Ovary (tissue), 3 donors: Measurements from ENCODE around the gene STEAP1B.

Experiments used
- EP300 ChIP-seq: sonication (generic); formaldehyde crosslinking; IDR thresholded peaks from one replicate; pipeline ENCODE4 v1.6.1; 2017; ENCODE audit warnings: antibody characterized with exemption
- POLR2A ChIP-seq: fragments of 450-650 bp; IDR thresholded peaks from one replicate; pipeline ENCODE4 v1.6.1; 2017; ENCODE audit warnings: antibody characterized with exemption, mild to moderate bottlenecking, moderate library complexity
- TF ChIP-seq, protein P1 (sequence below), 3 donors: fragments of 450-650 bp in 2 of 3; fragments of 200-600 bp in 1 of 3; IDR thresholded peaks; one replicate each; pipeline versions ENCODE4 v1.5.1 to v1.8.0; 2016 to 2022; ENCODE audit warnings: antibody characterized with exemption in 3 of 3, mild to moderate bottlenecking in 1 of 3
- donor health status: DM: no; HTN: no; CAD: no.

- TF ChIP-seq, protein P1, sequence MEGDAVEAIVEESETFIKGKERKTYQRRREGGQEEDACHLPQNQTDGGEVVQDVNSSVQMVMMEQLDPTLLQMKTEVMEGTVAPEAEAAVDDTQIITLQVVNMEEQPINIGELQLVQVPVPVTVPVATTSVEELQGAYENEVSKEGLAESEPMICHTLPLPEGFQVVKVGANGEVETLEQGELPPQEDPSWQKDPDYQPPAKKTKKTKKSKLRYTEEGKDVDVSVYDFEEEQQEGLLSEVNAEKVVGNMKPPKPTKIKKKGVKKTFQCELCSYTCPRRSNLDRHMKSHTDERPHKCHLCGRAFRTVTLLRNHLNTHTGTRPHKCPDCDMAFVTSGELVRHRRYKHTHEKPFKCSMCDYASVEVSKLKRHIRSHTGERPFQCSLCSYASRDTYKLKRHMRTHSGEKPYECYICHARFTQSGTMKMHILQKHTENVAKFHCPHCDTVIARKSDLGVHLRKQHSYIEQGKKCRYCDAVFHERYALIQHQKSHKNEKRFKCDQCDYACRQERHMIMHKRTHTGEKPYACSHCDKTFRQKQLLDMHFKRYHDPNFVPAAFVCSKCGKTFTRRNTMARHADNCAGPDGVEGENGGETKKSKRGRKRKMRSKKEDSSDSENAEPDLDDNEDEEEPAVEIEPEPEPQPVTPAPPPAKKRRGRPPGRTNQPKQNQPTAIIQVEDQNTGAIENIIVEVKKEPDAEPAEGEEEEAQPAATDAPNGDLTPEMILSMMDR (IDR thresholded peaks at IDR 0.05) = no peak
- TF ChIP-seq POLR2A (no peak), EP300 (no peak)
Observed at GRCh38 chr7:22425361-22425760, 74.6 kb downstream of the STEAP1B start.
